ENCODE data around the gene LIPC. TPM values are rescaled to one million over a fixed set of nuclear protein-coding genes. Genes with fewer than 3 reads are reported as not detected.

Gene LIPC
- total RNA-seq, 1 donor from 2014 or later: 0.62 TPM

DNA sequence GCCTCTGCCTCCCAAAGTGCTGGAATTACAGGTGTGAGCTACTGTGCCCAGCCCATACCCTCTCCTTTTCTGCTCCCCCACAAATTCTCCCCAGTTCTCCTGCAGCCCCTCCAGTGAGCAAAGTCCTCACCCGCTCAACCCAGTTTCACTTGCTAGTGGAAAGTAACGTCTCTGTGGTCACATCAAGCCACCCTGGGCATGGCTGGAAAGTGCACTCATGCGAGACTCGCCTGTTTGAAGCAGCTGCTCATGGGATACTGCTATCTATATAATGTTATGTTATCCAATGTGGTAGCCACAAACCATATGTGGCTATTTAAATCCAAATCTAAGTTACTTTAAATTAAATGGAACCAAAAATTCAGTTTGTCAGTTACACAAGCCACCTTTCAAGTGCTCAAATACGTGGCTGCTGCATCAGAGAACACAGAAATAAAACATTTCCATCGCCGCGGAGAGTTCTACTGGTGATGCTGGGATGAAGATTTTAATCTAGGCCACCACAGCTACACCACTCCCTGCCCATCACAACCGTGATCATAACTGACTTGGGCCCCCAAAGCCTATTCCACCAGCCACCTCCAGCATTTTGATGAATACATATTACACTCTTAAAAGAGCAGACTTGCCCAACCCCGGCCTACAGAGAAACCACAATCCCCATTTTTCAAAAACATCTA is 119.4 kb downstream of the LIPC start:
- Mint-ChIP-seq H3K36me3 (ENCODE audit: low read depth) (peaks cover 10% of the 10 kb centered on the region), H3K4me1 (ENCODE audit: low read depth) (peaks cover 66% of the 10 kb centered on the region), H3K27me3 (ENCODE audit: insufficient read depth) (peaks cover 7% of the 10 kb centered on the region), H3K27ac (peak overlapping the region; percentile 87), H3K4me3 (peak overlapping the region; percentile 55), H3K9me3 (no peaks in the 10 kb centered on the region)
- peak; percentile 14 for DNase-seq (ENCODE audit: low spot score)
- intact Hi-C loops (cut with micrococcal nuclease): no loop called here

DNA sequence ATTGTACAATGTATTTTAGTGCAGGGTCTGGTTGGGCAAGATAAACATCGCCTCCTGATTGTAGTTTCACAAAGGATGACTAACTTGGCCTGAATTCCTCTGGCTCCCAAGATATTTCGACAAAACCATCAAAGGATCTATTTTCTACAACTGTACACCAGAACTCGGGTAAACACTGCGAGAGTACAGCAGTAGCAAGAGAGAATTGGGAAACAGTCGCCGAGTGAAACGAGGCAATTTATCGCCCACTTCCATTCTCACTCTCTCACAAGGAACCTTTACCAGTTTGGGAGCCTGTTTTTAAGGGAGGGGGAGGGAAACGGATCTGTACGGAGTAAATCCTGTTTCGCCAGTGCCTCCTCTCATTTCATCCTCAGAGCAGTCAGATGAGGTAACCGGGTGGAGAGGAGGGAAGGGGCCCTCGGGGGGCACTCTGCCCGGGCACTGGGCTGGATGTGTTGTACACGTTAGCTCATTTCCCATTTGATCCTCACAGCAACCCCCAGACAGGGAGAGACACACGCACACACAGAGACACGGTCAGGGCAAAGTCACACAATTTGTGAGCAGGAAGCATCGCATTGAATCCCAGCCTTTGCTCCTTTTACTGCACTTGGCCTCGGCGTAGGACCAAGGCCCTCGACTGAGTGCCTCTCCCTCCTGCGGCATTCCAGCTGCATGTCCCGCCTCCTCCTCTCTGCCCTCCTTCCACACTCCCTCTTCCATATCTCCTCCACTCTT is 120.1 kb downstream of the LIPC start:
- Mint-ChIP-seq H3K27ac (peak overlapping the region; percentile 87), H3K36me3 (ENCODE audit: low read depth) (peaks cover 10% of the 10 kb centered on the region), H3K27me3 (ENCODE audit: insufficient read depth) (peaks cover 8% of the 10 kb centered on the region), H3K4me3 (no peak overlapping the region), H3K4me1 (ENCODE audit: low read depth) (peaks cover 59% of the 10 kb centered on the region), H3K9me3 (no peaks in the 10 kb centered on the region)
- intact Hi-C loops (cut with micrococcal nuclease): no loop called here
- DNase-seq (ENCODE audit: low spot score): no peak

- Mint-ChIP-seq H3K36me3 (ENCODE audit: low read depth) (peaks cover 10% of the 10 kb centered on the region), H3K27me3 (ENCODE audit: insufficient read depth) (peaks cover 8% of the 10 kb centered on the region), H3K4me1 (ENCODE audit: low read depth) (peaks cover 54% of the 10 kb centered on the region), H3K9me3 (no peaks in the 10 kb centered on the region), H3K27ac (no peak overlapping the region), H3K4me3 (no peak overlapping the region)
- no peak for DNase-seq (ENCODE audit: low spot score)
- intact Hi-C loops (cut with micrococcal nuclease): no loop called here
These were observed 120.9 kb downstream of the LIPC start for GRCh38 chr15:58552505-58553364.

DNA sequence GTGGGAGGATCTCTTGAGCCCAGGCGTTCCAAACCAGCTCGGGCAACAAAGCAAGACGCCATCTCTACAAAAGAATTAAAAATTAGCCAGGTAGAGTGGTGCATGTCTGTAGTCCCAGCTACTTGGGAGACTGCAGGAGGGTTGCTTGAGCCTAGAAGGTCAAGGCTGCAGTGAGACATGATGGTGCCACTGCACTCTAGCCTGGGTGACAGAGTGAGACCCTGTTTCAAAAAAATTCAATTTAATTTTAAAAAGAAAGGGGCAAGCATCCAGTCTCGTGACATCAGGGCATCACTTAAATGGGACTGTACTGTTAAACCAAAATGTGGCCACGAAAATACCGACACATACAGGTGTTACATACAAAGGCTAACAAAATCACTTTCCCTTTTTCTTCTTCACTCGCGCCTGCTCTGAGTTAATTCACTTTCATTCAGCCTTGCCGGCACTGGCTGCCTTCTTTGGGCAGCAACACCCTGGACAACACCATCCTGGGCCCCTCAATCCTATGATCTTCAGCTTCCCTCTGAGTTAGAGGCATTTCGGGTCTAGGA is 121.7 kb downstream of the LIPC start:
- Mint-ChIP-seq H3K4me3 (no peak overlapping the region), H3K27me3 (ENCODE audit: insufficient read depth) (peaks cover 8% of the 10 kb centered on the region), H3K36me3 (ENCODE audit: low read depth) (peaks cover 8% of the 10 kb centered on the region), H3K9me3 (no peaks in the 10 kb centered on the region), H3K27ac (no peak overlapping the region), H3K4me1 (ENCODE audit: low read depth) (peaks cover 48% of the 10 kb centered on the region)
- no peak for DNase-seq (ENCODE audit: low spot score)
- intact Hi-C loops (cut with micrococcal nuclease): no loop called here

DNA sequence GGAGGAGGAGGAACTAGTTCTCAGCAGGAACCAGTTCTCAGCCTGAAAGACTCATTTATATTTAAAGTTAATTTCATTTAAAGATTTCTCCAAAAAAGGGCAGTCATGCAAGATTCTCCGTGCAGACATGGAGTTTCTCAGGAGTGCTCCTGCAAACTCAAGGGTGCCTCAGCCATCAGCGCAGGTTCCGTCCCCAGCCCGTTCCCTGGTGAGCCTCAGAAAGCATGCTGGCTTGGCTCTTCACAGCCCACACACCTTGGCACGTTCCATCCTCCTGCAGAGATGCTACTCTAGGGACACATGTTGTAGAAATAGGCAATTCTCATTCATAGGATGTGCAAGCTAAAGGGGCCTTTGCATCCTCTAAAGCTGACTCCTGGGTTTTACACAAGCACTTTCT is 123.0 kb downstream of the LIPC start:
- DNase-seq (ENCODE audit: low spot score): no peak
- Mint-ChIP-seq H3K27me3 (ENCODE audit: insufficient read depth) (peaks cover 8% of the 10 kb centered on the region), H3K4me1 (ENCODE audit: low read depth) (peaks cover 48% of the 10 kb centered on the region), H3K4me3 (no peak overlapping the region), H3K27ac (no peak overlapping the region), H3K36me3 (ENCODE audit: low read depth) (peaks cover 13% of the 10 kb centered on the region), H3K9me3 (no peaks in the 10 kb centered on the region)
- intact Hi-C loops (cut with micrococcal nuclease): no loop called here

- Mint-ChIP-seq H3K27ac (no peak overlapping the region), H3K4me1 (ENCODE audit: low read depth) (peaks cover 41% of the 10 kb centered on the region), H3K9me3 (no peaks in the 10 kb centered on the region), H3K27me3 (ENCODE audit: insufficient read depth) (peaks cover 8% of the 10 kb centered on the region), H3K36me3 (ENCODE audit: low read depth) (peaks cover 10% of the 10 kb centered on the region), H3K4me3 (no peak overlapping the region)
- intact Hi-C loops (cut with micrococcal nuclease): no loop called here
- DNase-seq (ENCODE audit: low spot score): no peak
These were observed 123.6 kb downstream of the LIPC start for GRCh38 chr15:58555162-58556027.

- Mint-ChIP-seq H3K27ac (no peak overlapping the region), H3K9me3 (no peaks in the 10 kb centered on the region), H3K4me3 (no peak overlapping the region), H3K36me3 (ENCODE audit: low read depth) (peaks cover 9% of the 10 kb centered on the region), H3K4me1 (ENCODE audit: low read depth) (peaks cover 37% of the 10 kb centered on the region), H3K27me3 (ENCODE audit: insufficient read depth) (peaks cover 8% of the 10 kb centered on the region)
- no peak for DNase-seq (ENCODE audit: low spot score)
- intact Hi-C loops (cut with micrococcal nuclease): no loop called here
These were observed 124.2 kb downstream of the LIPC start for GRCh38 chr15:58556028-58556361.

DNA sequence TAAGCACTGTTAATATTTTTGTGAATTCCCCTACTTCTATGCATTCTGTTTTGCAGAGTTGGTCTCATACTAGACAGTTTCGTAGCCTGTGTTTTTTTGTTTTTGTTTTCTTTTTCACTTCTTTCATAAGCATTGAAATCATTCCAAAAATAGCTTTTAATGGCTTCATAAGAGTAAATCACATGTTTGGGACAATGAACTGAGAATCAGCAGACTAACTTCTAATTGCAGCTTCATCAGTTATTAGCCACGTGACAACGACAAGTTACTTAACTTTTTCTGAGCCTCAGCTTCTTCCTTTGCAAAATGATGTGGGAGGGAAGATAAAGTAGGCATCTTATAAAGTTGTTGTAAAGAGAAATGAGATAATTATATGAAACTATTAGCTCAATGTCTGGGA is 124.8 kb downstream of the LIPC start:
- DNase-seq (ENCODE audit: low spot score): no peak
- Mint-ChIP-seq H3K9me3 (no peaks in the 10 kb centered on the region), H3K27me3 (ENCODE audit: insufficient read depth) (peaks cover 8% of the 10 kb centered on the region), H3K4me1 (ENCODE audit: low read depth) (peaks cover 32% of the 10 kb centered on the region), H3K36me3 (ENCODE audit: low read depth) (peaks cover 5% of the 10 kb centered on the region), H3K27ac (no peak overlapping the region), H3K4me3 (no peak overlapping the region)
- intact Hi-C loops (cut with micrococcal nuclease): no loop called here

- intact Hi-C loops (cut with micrococcal nuclease): no loop called here
- H3K27me3 Mint-ChIP-seq (ENCODE audit: insufficient read depth): peaks cover 8% of the 10 kb centered on the region
- peaks cover 9% of the 10 kb centered on the region for H3K4me1 Mint-ChIP-seq (ENCODE audit: low read depth)
- no peak for DNase-seq (ENCODE audit: low spot score)
- peaks cover 5% of the 10 kb centered on the region for H3K36me3 Mint-ChIP-seq (ENCODE audit: low read depth)
- no peak overlapping the region for H3K27ac Mint-ChIP-seq
- no peaks in the 10 kb centered on the region for H3K9me3 Mint-ChIP-seq
- H3K4me3 Mint-ChIP-seq: no peak overlapping the region
These were observed 127.0 kb downstream of the LIPC start for GRCh38 chr15:58558777-58559176.

DNA sequence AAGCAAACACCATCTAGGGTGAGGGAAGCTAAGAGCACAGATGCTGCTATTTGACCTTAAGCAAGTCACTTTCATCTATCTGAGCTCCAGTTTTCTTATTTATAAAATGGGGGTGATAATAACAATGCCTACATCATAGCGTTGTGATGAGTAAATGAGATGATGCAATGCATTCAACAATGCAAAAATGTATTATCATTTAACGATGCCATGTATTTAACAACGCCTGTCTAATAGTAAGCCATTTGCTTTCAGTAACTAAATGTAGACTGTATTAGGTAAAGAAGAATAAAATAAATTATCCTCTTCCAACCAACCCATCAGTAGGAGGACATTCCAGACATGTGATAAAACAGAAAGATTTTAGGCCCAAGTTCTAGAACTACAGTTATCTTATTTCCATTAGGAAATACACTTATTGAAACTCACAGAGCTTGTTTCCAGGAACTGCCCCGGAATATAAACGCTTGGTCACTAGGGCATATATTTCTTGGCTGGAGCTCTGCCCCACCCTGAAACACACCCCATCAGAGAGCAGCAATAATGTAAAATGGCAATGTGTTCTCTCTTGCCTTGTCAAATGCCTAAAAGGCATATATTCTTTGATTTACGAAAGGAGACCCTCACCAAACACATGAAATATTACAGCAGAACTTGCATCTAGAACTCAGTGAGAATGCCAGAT is 128.3 kb downstream of the LIPC start:
- intact Hi-C loops (cut with micrococcal nuclease): no loop called here
- H3K4me3 Mint-ChIP-seq: no peak overlapping the region
- no peak for DNase-seq (ENCODE audit: low spot score)
- peaks cover 5% of the 10 kb centered on the region for H3K36me3 Mint-ChIP-seq (ENCODE audit: low read depth)
- H3K27ac Mint-ChIP-seq: no peak overlapping the region
- H3K9me3 Mint-ChIP-seq: no peaks in the 10 kb centered on the region
- peaks cover 3% of the 10 kb centered on the region for H3K27me3 Mint-ChIP-seq (ENCODE audit: insufficient read depth)
- H3K4me1 Mint-ChIP-seq (ENCODE audit: low read depth): peaks cover 5% of the 10 kb centered on the region

- peaks cover 5% of the 10 kb centered on the region for H3K36me3 Mint-ChIP-seq (ENCODE audit: low read depth)
- intact Hi-C loops (cut with micrococcal nuclease): no loop called here
- no peak overlapping the region for H3K27ac Mint-ChIP-seq
- H3K4me1 Mint-ChIP-seq (ENCODE audit: low read depth): no peaks in the 10 kb centered on the region
- DNase-seq (ENCODE audit: low spot score): no peak
- H3K4me3 Mint-ChIP-seq: no peak overlapping the region
- H3K9me3 Mint-ChIP-seq: no peaks in the 10 kb centered on the region
- peaks cover 2% of the 10 kb centered on the region for H3K27me3 Mint-ChIP-seq (ENCODE audit: insufficient read depth)
These were observed 129.5 kb downstream of the LIPC start for GRCh38 chr15:58561321-58561720.

- Mint-ChIP-seq H3K36me3 (ENCODE audit: low read depth) (peaks cover 5% of the 10 kb centered on the region), H3K27me3 (ENCODE audit: insufficient read depth) (no peaks in the 10 kb centered on the region), H3K27ac (no peak overlapping the region), H3K4me1 (ENCODE audit: low read depth) (no peaks in the 10 kb centered on the region), H3K4me3 (no peak overlapping the region), H3K9me3 (no peaks in the 10 kb centered on the region)
- no peak for DNase-seq (ENCODE audit: low spot score)
- intact Hi-C loops (cut with micrococcal nuclease): no loop called here
These were observed 130.3 kb downstream of the LIPC start for GRCh38 chr15:58562135-58562534.
